ENCODE results near the gene ARHGAP26.

The ARHGAP26 gene

GRCh38 chr5:142886956-142887355, 116.8 kb downstream of the ARHGAP26 start:
- H3F3A ChIP-seq (ENCODE audit: control insufficient read depth, insufficient read depth), result no peaks in the 10 kb centered on the region
- TF ChIP-seq EZH2phosphoT487 (IDR thresholded peaks at IDR 0.05; ENCODE audit: borderline replicate concordance, low read length) (no peak), CTCF (IDR thresholded peaks at IDR 0.05; ENCODE audit: low read depth, low read length, poor library complexity, severe bottlenecking) (no peak)
- H3K27ac ChIP-seq (ENCODE audit: low read depth, low read length), result no peak overlapping the region
- H3K4me2 ChIP-seq (ENCODE audit: low read length), result no peak overlapping the region
- H4K20me1 ChIP-seq (ENCODE audit: control insufficient read depth, insufficient read depth, low read depth, low read length), result no peaks in the 10 kb centered on the region
- no peaks in the 10 kb centered on the region for H3K9me3 ChIP-seq (ENCODE audit: control insufficient read depth, insufficient read depth, low read length)
- no peaks in the 10 kb centered on the region for H3K79me2 ChIP-seq (ENCODE audit: control insufficient read depth, low read length)
- H3K4me3 ChIP-seq (ENCODE audit: low read length), result no peak overlapping the region
- H3K36me3 ChIP-seq (ENCODE audit: control insufficient read depth, low read length), result no peaks in the 10 kb centered on the region
- no peaks in the 10 kb centered on the region for H3K9me2 ChIP-seq (replicated peaks; ENCODE audit: control insufficient read depth, low read length)
- no peaks in the 10 kb centered on the region; the same call in 1 of the 2 replicates for H3K27me3 ChIP-seq (ENCODE audit: control insufficient read depth, low read length)
- H3K4me1 ChIP-seq (ENCODE audit: control insufficient read depth, low read length), result 0 out of 2 replicates have a peak, but pooled peaks cover 4% of the 10 kb centered on the region

- Histone ChIP-seq H3F3A (ENCODE audit: control insufficient read depth, insufficient read depth) (no peaks in the 10 kb centered on the region), H3K27me3 (ENCODE audit: control insufficient read depth, low read length) (no peaks in the 10 kb centered on the region), H3K9me2 (replicated peaks; ENCODE audit: control insufficient read depth, low read length) (no peaks in the 10 kb centered on the region), H3K9me3 (ENCODE audit: control insufficient read depth, insufficient read depth, low read length) (no peaks in the 10 kb centered on the region), H3K4me1 (ENCODE audit: control insufficient read depth, low read length) (no peaks in the 10 kb centered on the region), H4K20me1 (ENCODE audit: control insufficient read depth, insufficient read depth, low read depth, low read length) (no peaks in the 10 kb centered on the region), H3K4me2 (ENCODE audit: low read length) (no peak overlapping the region), H3K36me3 (ENCODE audit: control insufficient read depth, low read length) (no peaks in the 10 kb centered on the region), H3K27ac (ENCODE audit: low read depth, low read length) (no peak overlapping the region), H3K4me3 (ENCODE audit: low read length) (no peak overlapping the region), H3K79me2 (ENCODE audit: control insufficient read depth, low read length) (no peaks in the 10 kb centered on the region)
- TF ChIP-seq CTCF (IDR thresholded peaks at IDR 0.05; ENCODE audit: low read depth, low read length, poor library complexity, severe bottlenecking), result peak; percentile 69
- no peak for TF ChIP-seq EZH2phosphoT487 (IDR thresholded peaks at IDR 0.05; ENCODE audit: borderline replicate concordance, low read length)
Observed at GRCh38 chr5:142888469-142889085, 118.4 kb downstream of the ARHGAP26 start.

DNA sequence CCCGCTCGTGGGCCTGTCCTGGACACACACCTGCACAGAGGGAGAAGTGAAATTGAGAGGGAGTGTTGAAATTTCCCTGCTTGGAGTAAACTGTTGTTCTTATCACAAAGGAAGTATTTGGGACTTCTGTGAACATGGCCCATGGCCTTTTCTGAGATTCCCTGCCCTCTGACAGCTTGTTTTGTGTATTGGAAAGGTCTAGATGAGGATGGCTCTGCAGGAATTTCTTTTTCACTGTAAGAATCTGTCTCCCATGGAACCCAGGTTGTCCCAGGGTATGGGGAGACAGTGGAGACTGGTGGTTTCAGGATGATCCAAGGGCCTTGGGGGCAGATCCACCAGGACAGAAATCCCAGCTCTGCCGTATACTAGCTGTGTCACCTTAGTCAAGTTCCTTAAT, 121.8 kb downstream of the ARHGAP26 start:
- no peak overlapping the region for H3K27ac ChIP-seq (ENCODE audit: low read depth, low read length)
- H3K4me1 ChIP-seq (ENCODE audit: control insufficient read depth, low read length), result no peaks in the 10 kb centered on the region
- TF ChIP-seq EZH2phosphoT487 (IDR thresholded peaks at IDR 0.05; ENCODE audit: borderline replicate concordance, low read length) (no peak), CTCF (IDR thresholded peaks at IDR 0.05; ENCODE audit: low read depth, low read length, poor library complexity, severe bottlenecking) (no peak)
- H3K4me2 ChIP-seq (ENCODE audit: low read length), result no peak overlapping the region
- H3K79me2 ChIP-seq (ENCODE audit: control insufficient read depth, low read length), result no peaks in the 10 kb centered on the region
- no peaks in the 10 kb centered on the region for H3K9me2 ChIP-seq (replicated peaks; ENCODE audit: control insufficient read depth, low read length)
- no peaks in the 10 kb centered on the region for H4K20me1 ChIP-seq (ENCODE audit: control insufficient read depth, insufficient read depth, low read depth, low read length)
- no peak overlapping the region for H3K4me3 ChIP-seq (ENCODE audit: low read length)
- no peaks in the 10 kb centered on the region for H3K36me3 ChIP-seq (ENCODE audit: control insufficient read depth, low read length)
- no peaks in the 10 kb centered on the region for H3K27me3 ChIP-seq (ENCODE audit: control insufficient read depth, low read length)
- no peaks in the 10 kb centered on the region for H3K9me3 ChIP-seq (ENCODE audit: control insufficient read depth, insufficient read depth, low read length)
- H3F3A ChIP-seq (ENCODE audit: control insufficient read depth, insufficient read depth), result no peaks in the 10 kb centered on the region

All from DOHH2 (cell line).